HG03039 (cell line): ENCODE results near the gene TRIM9.
"Not testable (repeated sequence)": the region's sequence is repeated elsewhere in the genome, so short reads cannot be mapped to it uniquely, and the experiment has no call there.

Experiments used
- ATAC-seq: cut with Tn5 transposase; IDR thresholded peaks from one replicate; pipeline ENCODE4 v1.9.1; 2021; ENCODE audit warnings: mild to moderate bottlenecking, moderate library complexity; ENCODE audit not compliant: unreplicated experiment

Gene TRIM9

GRCh38 chr14:51006324-51006723 is 88.6 kb downstream of the TRIM9 start:
- no peak for ATAC-seq

- no peak for ATAC-seq
These were observed 89.9 kb downstream of the TRIM9 start for GRCh38 chr14:51004801-51005526.

GRCh38 chr14:51004352-51004800 is 90.5 kb downstream of the TRIM9 start:
- no peak for ATAC-seq

DNA sequence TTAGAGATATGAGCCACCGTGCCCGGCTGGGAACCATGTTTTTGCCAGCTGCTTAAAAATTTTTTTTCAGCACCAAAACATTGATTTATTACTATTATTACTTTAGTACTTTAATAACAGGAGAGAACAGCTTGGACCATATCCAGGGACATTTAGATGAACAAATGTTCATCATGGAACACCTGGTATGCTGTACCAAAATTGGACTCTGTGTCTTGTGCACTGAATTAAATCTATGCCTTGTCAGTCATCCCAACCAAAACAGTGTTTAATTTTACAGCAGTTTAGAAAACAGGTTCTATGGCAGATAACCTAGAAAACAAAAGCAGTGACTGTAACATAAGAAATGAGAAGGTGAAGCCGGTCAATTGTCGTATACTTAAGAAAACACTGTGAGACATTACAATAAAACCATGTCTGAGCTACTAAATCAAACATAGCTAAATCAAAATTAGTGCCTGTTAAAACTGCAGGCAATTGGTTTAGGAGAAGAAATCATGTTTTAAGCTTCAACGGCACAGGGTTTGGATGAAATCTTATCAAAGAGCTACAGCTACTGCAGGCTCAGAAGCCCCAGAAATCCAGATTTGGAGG is 92.4 kb downstream of the TRIM9 start:
- ATAC-seq = no peak

- no peak for ATAC-seq
These were observed 94.3 kb downstream of the TRIM9 start for GRCh38 chr14:51000566-51000965.

GRCh38 chr14:50999726-51000125 is 95.2 kb downstream of the TRIM9 start:
- no peak for ATAC-seq

GRCh38 chr14:50998612-50999011 is 96.3 kb downstream of the TRIM9 start:
- ATAC-seq = no peak

GRCh38 chr14:50997712-50998111 is 97.2 kb downstream of the TRIM9 start:
- no peak for ATAC-seq

DNA sequence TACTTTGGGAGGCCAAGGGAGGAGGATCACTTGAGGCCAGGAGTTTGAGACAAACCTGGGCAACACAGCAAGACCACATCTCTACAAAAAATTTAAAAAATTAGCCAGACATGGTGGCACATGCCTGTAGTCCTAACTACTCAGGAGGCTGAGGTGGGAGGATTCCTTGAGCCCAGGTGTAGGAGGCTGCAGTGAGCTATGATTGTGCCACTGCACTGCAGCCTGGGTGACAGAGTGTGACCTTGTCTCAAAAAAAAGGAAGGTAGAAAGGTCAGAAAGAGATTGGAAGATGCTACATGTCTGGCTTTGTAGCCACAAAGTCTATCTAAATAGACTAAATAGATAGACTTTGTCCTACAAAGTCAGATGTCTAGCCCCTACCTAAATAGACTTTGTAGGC is 100.7 kb downstream of the TRIM9 start:
- ATAC-seq = not testable (repeated sequence)

DNA sequence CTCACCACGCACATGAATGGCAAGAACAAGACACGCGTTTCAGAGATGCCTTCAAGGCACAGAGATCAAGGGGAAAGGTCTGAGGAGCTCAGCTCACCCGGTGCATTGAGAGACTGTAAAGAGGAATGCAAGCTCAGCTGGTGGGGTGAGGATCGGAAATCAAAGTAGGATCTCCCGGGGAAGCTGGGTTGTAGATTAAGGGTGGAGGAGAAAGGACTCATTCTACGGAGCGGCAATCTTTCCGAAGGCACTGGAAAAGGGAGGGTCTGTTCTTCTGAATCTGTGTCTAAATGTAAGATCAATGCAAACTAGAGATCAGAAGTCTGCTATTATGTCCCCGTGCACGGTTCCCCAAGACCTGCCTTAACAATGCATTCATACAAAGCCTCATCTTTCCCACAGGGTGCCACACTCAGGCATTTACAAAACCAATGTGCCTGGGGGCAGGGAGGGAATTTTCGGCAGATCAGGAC is 109.0 kb downstream of the TRIM9 start:
- ATAC-seq = no peak

- no peak for ATAC-seq
These were observed 109.6 kb downstream of the TRIM9 start for GRCh38 chr14:50985124-50985858.

- ATAC-seq = no peak
These were observed 110.7 kb downstream of the TRIM9 start for GRCh38 chr14:50984036-50984710.

DNA sequence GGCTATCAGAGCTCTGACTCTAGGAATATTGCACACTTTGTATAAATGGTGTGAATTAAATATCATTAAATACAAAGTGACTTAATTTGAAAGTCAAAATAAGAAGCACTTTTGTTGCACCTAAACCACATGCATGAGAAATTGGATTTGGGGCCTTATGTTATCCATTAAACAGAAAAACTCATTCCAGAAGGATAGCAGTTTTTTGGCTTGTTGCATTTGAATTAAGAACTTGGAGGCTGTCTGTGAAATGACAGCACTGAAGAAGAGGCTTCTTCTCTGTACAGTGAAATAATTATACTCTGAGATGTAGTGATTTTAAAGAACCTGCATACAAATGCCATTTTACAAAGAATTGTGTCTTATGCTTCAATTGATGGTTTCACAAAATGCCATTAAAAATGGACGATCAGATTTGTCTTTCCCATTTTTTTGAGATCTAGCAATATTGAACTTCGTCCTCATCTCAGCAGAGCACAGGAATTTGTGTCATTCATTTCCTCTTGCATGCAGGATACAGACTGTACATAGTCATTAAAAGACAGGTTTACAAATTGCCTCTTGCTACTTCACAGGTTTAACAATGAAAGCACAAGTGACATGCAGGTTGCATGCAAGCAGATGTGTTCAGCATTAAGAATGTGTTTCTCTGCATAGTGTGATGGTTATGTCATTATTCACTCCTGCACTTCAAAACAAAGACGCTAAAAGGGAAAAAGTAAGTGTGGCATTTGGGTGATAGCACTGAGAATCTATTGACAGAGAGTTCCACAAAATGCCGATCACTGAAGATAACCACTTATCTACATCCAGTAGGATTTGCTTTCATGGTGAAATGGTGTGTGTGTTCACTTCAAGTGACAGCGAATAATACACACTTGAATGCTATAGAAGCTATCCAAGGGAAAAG is 114.7 kb downstream of the TRIM9 start:
- ATAC-seq = no peak

- peak; percentile 66 for ATAC-seq
These were observed 116.0 kb downstream of the TRIM9 start for GRCh38 chr14:50978888-50979287.

GRCh38 chr14:50978529-50978871 is 116.4 kb downstream of the TRIM9 start:
- no peak for ATAC-seq

DNA sequence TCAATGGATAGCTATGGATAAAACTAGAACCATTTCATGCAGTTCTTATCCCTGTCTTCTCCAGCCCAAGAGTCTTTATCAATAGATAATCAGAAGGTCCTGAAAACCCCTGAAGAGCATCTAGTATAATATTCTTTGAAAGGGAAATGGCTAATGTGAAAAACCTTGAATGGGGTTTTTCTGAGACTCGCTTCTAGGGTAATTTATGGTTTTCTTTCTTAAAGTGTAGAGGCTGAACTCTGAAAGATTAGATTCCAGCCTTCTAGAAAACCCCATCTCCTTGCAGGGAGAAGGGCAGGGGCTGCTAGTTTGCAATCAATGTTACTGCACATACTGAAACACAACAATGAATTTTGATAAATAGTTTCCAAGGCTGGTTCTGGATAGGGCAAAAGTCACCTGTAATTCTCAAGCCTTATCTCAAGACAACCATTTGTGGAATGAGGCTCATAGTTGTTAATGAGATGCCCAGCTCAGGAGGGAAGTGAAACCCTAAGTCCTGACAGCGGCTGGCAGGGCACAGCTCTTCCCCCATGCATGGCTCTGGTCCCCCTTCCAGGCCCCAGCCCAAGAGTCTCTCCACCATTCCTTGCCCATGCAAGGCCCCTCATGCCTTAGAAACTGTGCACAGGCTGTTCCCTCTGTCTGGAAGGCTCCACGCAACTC is 116.9 kb downstream of the TRIM9 start:
- no peak for ATAC-seq

GRCh38 chr14:50974118-50974517 is 120.8 kb downstream of the TRIM9 start:
- no peak for ATAC-seq

DNA sequence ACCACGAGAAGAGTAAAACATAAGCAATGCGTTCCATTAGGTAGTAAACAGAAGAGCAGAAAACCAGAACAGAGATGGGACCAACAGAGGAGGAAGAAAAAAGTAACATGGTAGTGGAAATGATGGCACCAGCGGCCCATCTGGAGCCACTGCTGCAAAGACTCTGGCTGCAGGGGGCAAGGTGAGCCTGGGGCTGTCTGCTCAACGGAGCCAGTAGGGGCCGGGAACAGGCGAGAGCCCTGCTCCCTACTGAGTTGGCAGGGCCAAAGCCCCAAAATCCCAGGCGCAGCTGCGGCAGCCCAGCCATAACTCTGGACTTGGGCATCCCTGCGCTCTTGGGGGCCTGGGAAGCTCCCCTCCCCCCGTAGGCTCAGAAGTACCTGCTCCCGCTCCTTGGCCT is 122.2 kb downstream of the TRIM9 start:
- no peak for ATAC-seq

- ATAC-seq = no peak
These were observed 123.8 kb downstream of the TRIM9 start for GRCh38 chr14:50970886-50971781.
